Measurements from ENCODE around the gene SRPX2.
"Not testable (repeated sequence)": the region's sequence is repeated elsewhere in the genome, so short reads cannot be mapped to it uniquely, and the experiment has no call there.

SRPX2 gene

GRCh38 chrX:100704581-100705203 lies 60.7 kb downstream of the SRPX2 start:
- no peak for DNase-seq

- no peak for DNase-seq
Observed at GRCh38 chrX:100710816-100711215, 66.8 kb downstream of the SRPX2 start.

GRCh38 chrX:100717363-100717762 lies 73.4 kb downstream of the SRPX2 start:
- DNase-seq, result no peak

GRCh38 chrX:100719139-100719538 lies 75.1 kb downstream of the SRPX2 start:
- DNase-seq, result no peak

GRCh38 chrX:100720301-100720700 lies 76.3 kb downstream of the SRPX2 start:
- no peak for DNase-seq

GRCh38 chrX:100721328-100721727 lies 77.3 kb downstream of the SRPX2 start:
- DNase-seq, result no peak

GRCh38 chrX:100724006-100724405 lies 80.0 kb downstream of the SRPX2 start:
- not testable (repeated sequence) for DNase-seq

Data from activated gamma-delta T cell treated with Interleukin-2 at 50 U/mL for 16 hours (primary cell).